ENCODE data around the gene UROS. TPM values are rescaled to one million over a fixed set of nuclear protein-coding genes. Genes with fewer than 3 reads are reported as not detected.

UROS gene
- total and polyA plus RNA-seq, 2 of the 4 experiments (the other 2 are of a cell fraction), result 48.7 to 56.5 TPM

GRCh38 chr10:125779403-125780327, 43.4 kb downstream of the UROS start:
- no peak overlapping the region for H4K5ac ChIP-seq (ENCODE audit: low read depth, low read length)
- dilution Hi-C loops (cut with HindIII; ENCODE audit: low sequenced_read_pairs, unreplicated experiment), result no loop called here

More at GRCh38 chr10:125779403-125780327, 43.4 kb downstream of the UROS start:
- DNase-seq (no peak), ATAC-seq (ENCODE audit: low read depth) (no peak)
- Histone ChIP-seq H2AK9ac (replicated peaks; ENCODE audit: low read depth, low read length, poor library complexity) (no peak overlapping the region), H3K4ac (ENCODE audit: low read depth, low read length) (no peak overlapping the region), H3K23ac (ENCODE audit: low read depth, low read length) (no peak overlapping the region), H2AK5ac (ENCODE audit: low read depth, low read length) (no peak overlapping the region), H3K4me2 (ENCODE audit: low read depth, low read length) (no peak overlapping the region), H3K4me3 (ENCODE audit: insufficient read depth, low read depth, low read length) (no peak overlapping the region), H3K4me1 (ENCODE audit: control insufficient read depth, insufficient read depth, low read length) (no peaks in the 10 kb centered on the region), H2BK5ac (ENCODE audit: low read depth, low read length, poor library complexity, severe bottlenecking) (no peak overlapping the region), H3K14ac (replicated peaks; ENCODE audit: low read depth, low read length) (no peak overlapping the region), H3K36me3 (ENCODE audit: control insufficient read depth, insufficient read depth, low read length) (no peaks in the 10 kb centered on the region), H2BK20ac (ENCODE audit: low read depth, low read length) (no peak overlapping the region), H3K56ac (ENCODE audit: extremely low read depth, insufficient read depth, low read length) (no peak overlapping the region), H3K18ac (ENCODE audit: low read depth, low read length) (no peak overlapping the region), H2BK15ac (ENCODE audit: low read depth, low read length) (no peak overlapping the region), H3K9me3 (ENCODE audit: control insufficient read depth, insufficient read depth, low read length) (no peaks in the 10 kb centered on the region), H3K9me1 (ENCODE audit: insufficient read depth, low read length) (no peaks in the 10 kb centered on the region), H3K79me1 (ENCODE audit: low read depth in 1 of 2, low read length in 2 of 2) (no peaks in the 10 kb centered on the region), H4K91ac (ENCODE audit: insufficient read depth, low read depth, low read length) (no peak overlapping the region), H4K20me1 (ENCODE audit: insufficient read depth, low read length) (no peaks in the 10 kb centered on the region), H3K9ac (ENCODE audit: low read depth, low read length) (no peak overlapping the region), H3K27ac (ENCODE audit: insufficient read depth, low read length) (no peak overlapping the region), H3K27me3 (ENCODE audit: control insufficient read depth, insufficient read depth, low read length) (peaks cover 3% of the 10 kb centered on the region; the same call in 1 of the 2 replicates), H2AFZ (replicated peaks; ENCODE audit: low read length, poor library complexity) (no peak overlapping the region), H4K8ac (ENCODE audit: low read depth in 2 of 2, low read length in 2 of 2) (no peak overlapping the region), H2BK120ac (ENCODE audit: low read depth, low read length) (no peak overlapping the region)
- BruUV-seq (replicated peaks), result no TSS peak
- 20% methylated on average over 1 of the region's 10 CpGs; no CpG with 5 or more reads in 1 of the 2 experiments for WGBS, 2 experiments (ENCODE audit: extremely low coverage in 2 of 2, insufficient read length in 1 of 2)
- intact Hi-C loops (cut with micrococcal nuclease) (no loop called here), in situ Hi-C loops (cut with MboI; ENCODE audit: low sequenced_read_pairs) (no loop called here)
- TF ChIP-seq CHD1 (IDR thresholded peaks at IDR 0.05; ENCODE audit: low read depth, low read length) (no peak), POLR2A (IDR thresholded peaks at IDR 0.05; ENCODE audit: low read depth, low read length) (no peak), BHLHE40 (IDR thresholded peaks at IDR 0.05; ENCODE audit: low read depth, low read length) (no peak), SMC3 (IDR thresholded peaks at IDR 0.05; ENCODE audit: low read depth, low read length) (no peak), CEBPB (IDR thresholded peaks at IDR 0.05; ENCODE audit: low read depth, low read length) (no peak), MXI1 (IDR thresholded peaks at IDR 0.05; ENCODE audit: borderline replicate concordance, low read depth, low read length) (no peak), FOS (IDR thresholded peaks at IDR 0.05; ENCODE audit: low read depth, low read length) (no peak), RCOR1 (IDR thresholded peaks at IDR 0.05; ENCODE audit: insufficient replicate concordance, low read length) (no peak), RFX5 (IDR thresholded peaks at IDR 0.05; ENCODE audit: low read depth, low read length) (no peak), USF2 (IDR thresholded peaks at IDR 0.05; ENCODE audit: low read depth, low read length) (no peak)
- CTCF ChIA-PET, result no interaction called here
- POLR2A ChIA-PET (ENCODE audit: unreplicated experiment), result no interaction called here

All from IMR-90 (cell line).